B cell (primary cell): ENCODE data around the gene MRTO4. TPM values are rescaled to one million over a fixed set of nuclear protein-coding genes. Genes with fewer than 3 reads are reported as not detected.

Experiments used
- ATAC-seq: fragments of 200-7000 bp; cut with Tn5 transposase; one replicate; pipeline ENCODE4 v1.10.0; 2021; ENCODE audit warnings: low read depth, mild to moderate bottlenecking, moderate number of reproducible peaks, moderate library complexity
- CTCF ChIA-PET: fragments of 350-600 bp; sonication (Branson Sonifier 250); formaldehyde crosslinking; loops from one replicate; lab custom pipeline; 2021; ENCODE audit warnings: antibody characterized with exemption, inconsistent platforms; lab: Charles Lee
- POLR2A ChIA-PET: fragments of 350-600 bp; sonication (Branson Sonifier 250); formaldehyde crosslinking; loops from one replicate; lab custom pipeline; 2021; ENCODE audit warnings: antibody characterized with exemption; lab: Charles Lee
- DNase-seq: peaks from one replicate; pipeline ENCODE4 v3.0.0; 2013
- H2AFZ ChIP-seq: 2 replicates; pipeline ENCODE4 v1.6.1; 2012; ENCODE audit warnings: mild to moderate bottlenecking, low read depth, low read length; ENCODE audit not compliant: insufficient read depth, poor library complexity, severe bottlenecking
- H3K27ac ChIP-seq, 2 donors: 1 replicate in 1 of 2; 2 replicates in 1 of 2; pipeline ENCODE4 v1.5.1; 2012 to 2013; ENCODE audit warnings: low read length in 2 of 2, mild to moderate bottlenecking in 2 of 2, moderate library complexity in 1 of 2
- H3K27me3 ChIP-seq, 4 experiments: fragments of 200-600 bp in 1 of 4; sonication (generic) in 1 of 4; replicated peaks in 1 of 4; 1 replicate in 2 of 4; 2 replicates in 2 of 4; pipeline versions ENCODE4 v1.6.1 to v1.7.0; 2013 to 2016; ENCODE audit warnings: low read length in 3 of 4, mild to moderate bottlenecking in 2 of 4, mixed read lengths in 1 of 4, moderate library complexity in 1 of 4; ENCODE audit not compliant: insufficient read depth in 4 of 4, control insufficient read depth in 3 of 4; ENCODE audit errors: control extremely low read depth in 1 of 4
- H3K36me3 ChIP-seq, 2 experiments: replicated peaks in 1 of 2; 1 replicate in 1 of 2; 2 replicates in 1 of 2; pipeline versions ENCODE4 v1.6.1 to v1.7.1; 2013; ENCODE audit warnings: low read length in 1 of 2; ENCODE audit not compliant: insufficient read depth in 2 of 2, control insufficient read depth in 1 of 2; ENCODE audit errors: control extremely low read depth in 1 of 2, extremely low read depth in 1 of 2
- H3K4me1 ChIP-seq, 2 donors: fragments of 200-600 bp in 1 of 2; sonication (generic) in 1 of 2; 1 replicate in 1 of 2; 2 replicates in 1 of 2; pipeline versions ENCODE4 v1.5.1 to v1.6.1; 2013 to 2017; ENCODE audit warnings: low read length in 2 of 2; ENCODE audit not compliant: control insufficient read depth in 2 of 2, insufficient read depth in 2 of 2
- H3K4me2 ChIP-seq: replicated peaks from 2 replicates; pipeline ENCODE3; 2012; ENCODE audit warnings: mild to moderate bottlenecking, low read depth, low read length; ENCODE audit not compliant: poor library complexity, severe bottlenecking
- H3K4me3 ChIP-seq, 5 experiments: fragments of 200-600 bp in 1 of 5; sonication (generic) in 1 of 5; 1 replicate in 3 of 5; 2 replicates in 2 of 5; pipeline versions ENCODE4 v1.5.1 to v1.7.0; 2011 to 2016; ENCODE audit warnings: low read length in 4 of 5, mild to moderate bottlenecking in 4 of 5, low read depth in 2 of 5, control low read depth in 1 of 5, moderate library complexity in 1 of 5; ENCODE audit not compliant: insufficient read depth in 1 of 5; ENCODE audit errors: control extremely low read depth in 1 of 5, extremely low read depth in 1 of 5
- H3K79me2 ChIP-seq: fragments of 200-600 bp; sonication (generic); one replicate; pipeline ENCODE4 v1.6.0; 2016; ENCODE audit warnings: low read length; ENCODE audit not compliant: control insufficient read depth, insufficient read depth
- H3K9ac ChIP-seq: fragments of 200-600 bp; sonication (generic); 2 replicates; pipeline ENCODE4 v1.6.1; 2017; ENCODE audit warnings: mild to moderate bottlenecking, low read length, moderate library complexity
- H3K9me3 ChIP-seq, 3 donors: one replicate each; pipeline versions ENCODE4 v1.6.1 to v1.7.1; 2013; ENCODE audit warnings: low read length in 2 of 3; ENCODE audit not compliant: control insufficient read depth in 2 of 3, insufficient read depth in 1 of 3; ENCODE audit errors: control extremely low read depth in 1 of 3
- H4K20me1 ChIP-seq: 2 replicates; pipeline ENCODE4 v1.6.0; 2012; ENCODE audit warnings: mild to moderate bottlenecking, low read length; ENCODE audit not compliant: insufficient read depth, control insufficient read depth, poor library complexity, severe bottlenecking
- H3K27ac Mint-ChIP-seq: one replicate; pipeline ENCODE4 v1.8.0; 2021; ENCODE audit warnings: mixed read lengths
- H3K27me3 Mint-ChIP-seq: one replicate; pipeline ENCODE4 v1.8.0; 2021; ENCODE audit warnings: mixed read lengths
- H3K4me1 Mint-ChIP-seq: one replicate; pipeline ENCODE4 v1.8.0; 2021; ENCODE audit warnings: mixed read lengths
- H3K4me3 Mint-ChIP-seq: one replicate; pipeline ENCODE4 v1.8.0; 2021; ENCODE audit warnings: mixed read lengths
- H3K9me3 Mint-ChIP-seq: one replicate; pipeline ENCODE4 v1.8.0; 2022; ENCODE audit warnings: mixed read lengths; ENCODE audit not compliant: insufficient read depth
- EZH2 ChIP-seq: IDR thresholded peaks from 2 replicates; pipeline ENCODE4 v1.6.1; 2012; ENCODE audit warnings: borderline replicate concordance, low read depth, mild to moderate bottlenecking, moderate library complexity, low read length; ENCODE audit not compliant: insufficient read depth, poor library complexity, severe bottlenecking
- WGBS: methylation state at CpG from one replicate; pipeline ENCODE4 v1.1.5; 2013; ENCODE audit warnings: missing lambda C conversion rate; ENCODE audit not compliant: insufficient coverage; 5-methylcytosine and 5-hydroxymethylcytosine counted together
- intact Hi-C: fragments of 100-400 bp; cut with micrococcal nuclease; formaldehyde crosslinking; loops from one replicate; pipeline ENCODE4 v1.10.0; 2022
- polyA plus RNA-seq: library from polyadenylated mRNA; depleted of rRNA; stranded (reverse); fragments of >200 nt; gene quantifications from 2 replicates; pipeline ENCODE4 v1.2.3, GENCODE V29; 2012
- total RNA-seq, 2 donors: library from RNA; stranded (reverse); fragments of 120-200 nt in 1 of 2; gene quantifications; 1 replicate in 1 of 2; 2 replicates in 1 of 2; pipeline versions ENCODE4 v1.2.3 to v1.2.4, GENCODE V29; 2013 to 2022
- TF ChIP-seq, protein P1 (sequence below): fragments of 200-600 bp; IDR thresholded peaks from one replicate; pipeline ENCODE4 v1.8.0; 2022; ENCODE audit warnings: antibody characterized with exemption, mild to moderate bottlenecking

MRTO4 gene
- total and polyA plus RNA-seq, 2 donors (not counting 1 experiment from before 2014, with no cell fraction given), result 10.6 to 28.1 TPM

DNA sequence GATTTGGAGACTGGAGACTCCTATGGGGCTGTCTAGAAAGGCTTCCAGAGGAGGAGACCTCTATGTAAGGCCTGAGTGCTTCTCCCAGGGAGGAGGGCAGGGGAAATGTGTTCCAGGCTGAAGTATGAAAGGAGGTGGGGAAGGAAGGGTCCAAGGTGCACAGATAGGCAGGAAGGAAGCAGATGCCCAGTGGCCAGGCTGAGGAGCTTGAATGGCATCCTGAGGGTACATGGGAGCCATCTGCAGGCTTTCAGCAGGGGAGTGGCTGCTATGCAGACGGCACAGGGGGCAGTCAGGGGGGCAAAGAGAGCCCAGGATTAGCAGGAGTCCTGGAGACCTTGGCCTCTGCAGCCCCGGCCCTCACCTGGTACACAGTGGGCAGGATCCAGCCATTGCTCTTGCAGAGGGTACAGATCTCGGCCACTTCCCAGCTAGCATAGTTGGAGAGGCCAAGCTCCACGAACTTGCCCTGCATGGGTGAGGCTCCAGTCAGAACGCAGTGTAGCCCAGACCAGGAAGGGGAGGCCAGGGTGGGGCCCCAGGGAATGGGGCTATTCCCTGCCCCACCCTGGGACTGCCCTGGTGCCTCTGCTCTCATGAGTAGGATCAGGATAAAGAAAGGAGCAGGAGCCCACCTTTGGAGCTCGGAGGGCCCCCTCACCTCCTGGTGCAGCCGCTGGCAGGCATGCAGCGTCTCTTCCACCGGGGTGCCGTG lies 56.3 kb downstream of the MRTO4 start:
- DNase-seq, result no peak

DNA sequence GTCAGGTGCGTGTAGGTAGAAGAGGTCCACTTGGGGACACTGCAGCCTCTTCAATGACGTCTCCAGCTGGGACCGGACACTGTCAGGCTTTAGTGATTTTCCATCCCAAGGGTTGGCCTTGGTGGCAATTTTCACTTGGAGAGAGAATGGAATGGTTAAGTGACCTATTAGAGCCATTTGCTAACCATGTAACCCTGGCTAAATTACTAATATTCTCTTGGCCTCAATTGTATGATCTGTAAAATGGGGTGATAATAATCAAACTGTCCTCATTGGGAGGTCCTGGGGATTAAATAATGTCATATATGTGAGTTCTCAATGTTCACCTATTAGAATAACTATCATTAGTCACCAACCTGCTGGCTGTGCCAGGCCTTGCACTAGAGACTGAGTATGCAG lies 56.9 kb downstream of the MRTO4 start:
- Mint-ChIP-seq H3K4me1 (peaks cover 22% of the 10 kb centered on the region), H3K27me3 (no peaks in the 10 kb centered on the region), H3K9me3 (no peaks in the 10 kb centered on the region), H3K4me3 (no peak overlapping the region), H3K27ac (no peak overlapping the region)
- ChIA-PET CTCF (no interaction called here), POLR2A (interaction anchor here (0.7 kb wide), 1 partner anchor 15 kb away, joined by 3 read pairs; no protein-coding TSS in a partner anchor)
- no peak overlapping the region for H2AFZ ChIP-seq
- peaks cover 6% of the 10 kb centered on the region for H4K20me1 ChIP-seq
- no peak overlapping the region for H3K4me2 ChIP-seq
- H3K9ac ChIP-seq, result no peak overlapping the region
- no peak overlapping the region for H3K27ac ChIP-seq
- TF ChIP-seq, protein P1, sequence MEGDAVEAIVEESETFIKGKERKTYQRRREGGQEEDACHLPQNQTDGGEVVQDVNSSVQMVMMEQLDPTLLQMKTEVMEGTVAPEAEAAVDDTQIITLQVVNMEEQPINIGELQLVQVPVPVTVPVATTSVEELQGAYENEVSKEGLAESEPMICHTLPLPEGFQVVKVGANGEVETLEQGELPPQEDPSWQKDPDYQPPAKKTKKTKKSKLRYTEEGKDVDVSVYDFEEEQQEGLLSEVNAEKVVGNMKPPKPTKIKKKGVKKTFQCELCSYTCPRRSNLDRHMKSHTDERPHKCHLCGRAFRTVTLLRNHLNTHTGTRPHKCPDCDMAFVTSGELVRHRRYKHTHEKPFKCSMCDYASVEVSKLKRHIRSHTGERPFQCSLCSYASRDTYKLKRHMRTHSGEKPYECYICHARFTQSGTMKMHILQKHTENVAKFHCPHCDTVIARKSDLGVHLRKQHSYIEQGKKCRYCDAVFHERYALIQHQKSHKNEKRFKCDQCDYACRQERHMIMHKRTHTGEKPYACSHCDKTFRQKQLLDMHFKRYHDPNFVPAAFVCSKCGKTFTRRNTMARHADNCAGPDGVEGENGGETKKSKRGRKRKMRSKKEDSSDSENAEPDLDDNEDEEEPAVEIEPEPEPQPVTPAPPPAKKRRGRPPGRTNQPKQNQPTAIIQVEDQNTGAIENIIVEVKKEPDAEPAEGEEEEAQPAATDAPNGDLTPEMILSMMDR, result no peak
- no peak for TF ChIP-seq EZH2
- no peak overlapping the region for H3K4me3 ChIP-seq
- WGBS, result 100% methylated on average over 3 of the region's 3 CpGs
- no peaks in the 10 kb centered on the region for H3K9me3 ChIP-seq
- peaks cover 12% of the 10 kb centered on the region for H3K79me2 ChIP-seq
- DNase-seq (no peak), ATAC-seq (no peak)
- intact Hi-C loops, result no loop called here
- peaks cover 19 to 21% of the 10 kb centered on the region in 2 donors for H3K4me1 ChIP-seq
- H3K27me3 ChIP-seq, result no peaks in the 10 kb centered on the region
- H3K36me3 ChIP-seq, result peaks cover 3 to 42% of the 10 kb centered on the region in 2 experiments

More for the DNA sequence above, 56.3 kb downstream of the MRTO4 start:
- ChIA-PET CTCF (no interaction called here), POLR2A (interaction anchor here (0.7 kb wide), 1 partner anchor 14 kb away, joined by 3 read pairs; no protein-coding TSS in a partner anchor)
- ATAC-seq, result no peak
- intact Hi-C loops, result no loop called here
- Histone ChIP-seq H3K9me3 (no peaks in the 10 kb centered on the region), H3K4me3 (no peak overlapping the region), H3K36me3 (peaks cover 5 to 47% of the 10 kb centered on the region in 2 experiments), H3K79me2 (peaks cover 12% of the 10 kb centered on the region), H3K4me2 (no peak overlapping the region), H2AFZ (no peak overlapping the region), H3K9ac (no peak overlapping the region), H3K27me3 (no peaks in the 10 kb centered on the region), H4K20me1 (peaks cover 6% of the 10 kb centered on the region), H3K27ac (no peak overlapping the region), H3K4me1 (peaks cover 13 to 16% of the 10 kb centered on the region in 2 donors)
- TF ChIP-seq, protein P1, result no peak
- no peak for TF ChIP-seq EZH2
- 99% methylated on average over 10 of the region's 10 CpGs for WGBS
- no peaks in the 10 kb centered on the region for H3K9me3 Mint-ChIP-seq
- no peak overlapping the region for H3K4me3 Mint-ChIP-seq
- H3K27ac Mint-ChIP-seq, result no peak overlapping the region
- H3K4me1 Mint-ChIP-seq, result peaks cover 17% of the 10 kb centered on the region
- no peaks in the 10 kb centered on the region for H3K27me3 Mint-ChIP-seq
